Retina (tissue), 1 donor: ENCODE results near the gene SNX6.
"Not testable (repeated sequence)": the region's sequence is repeated elsewhere in the genome, so short reads cannot be mapped to it uniquely, and the experiment has no call there.

ENCODE experiments used
- DNase-seq: peaks from one replicate; pipeline ENCODE4 v3.0.0-alpha.2; 2016

SNX6 gene

DNA sequence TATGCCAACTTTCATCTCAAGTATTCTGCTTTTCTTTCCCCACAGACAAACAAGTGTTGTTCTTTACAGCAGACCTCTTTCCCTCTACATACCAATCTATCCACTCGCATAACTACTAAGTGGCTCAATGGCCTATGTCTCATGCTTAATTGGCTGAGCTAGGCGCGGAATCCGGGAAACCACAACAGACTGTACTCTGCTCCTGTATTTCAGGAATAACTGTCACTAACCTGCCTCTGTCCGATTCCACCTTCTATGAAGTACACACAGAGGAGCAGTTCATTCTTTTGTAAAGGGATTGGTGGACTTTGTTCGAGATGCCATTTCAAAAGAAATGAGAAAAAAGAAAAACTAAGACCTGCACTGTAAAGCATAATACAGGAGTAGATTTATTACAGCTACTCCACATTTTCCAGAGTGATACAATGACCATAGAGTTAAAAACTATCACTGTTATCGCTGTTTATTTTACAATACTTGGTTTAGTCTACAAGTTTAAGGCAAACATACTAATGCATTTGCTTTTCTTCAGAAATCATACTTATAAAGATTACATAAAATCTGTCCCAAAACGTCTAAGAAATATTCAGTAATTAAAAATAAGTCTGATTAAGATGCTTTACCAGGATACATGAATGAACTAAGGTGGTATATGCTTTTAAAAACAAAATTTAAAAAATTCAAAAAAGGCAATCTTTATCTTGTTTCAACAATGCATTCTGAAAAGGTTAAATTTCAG, 67.7 kb downstream of the SNX6 start:
- DNase-seq, result not testable (repeated sequence)

DNA sequence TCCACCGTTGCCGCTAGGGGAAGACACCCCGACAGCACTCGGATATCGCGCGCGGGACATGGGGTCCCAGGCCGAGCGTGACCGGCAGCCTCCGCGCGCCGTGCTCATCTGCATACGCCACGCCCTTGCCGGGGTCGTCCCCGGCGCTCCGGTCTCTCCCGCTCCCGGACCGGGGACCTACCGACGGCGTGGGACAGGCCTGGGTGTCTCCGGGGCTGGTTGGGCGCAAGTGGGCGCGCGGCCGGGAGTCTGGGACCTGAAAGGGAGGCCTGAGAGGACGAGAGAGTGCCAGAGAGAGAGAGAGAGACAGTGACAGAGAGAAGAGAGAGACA, 73.5 kb downstream of the SNX6 start:
- DNase-seq, result not testable (repeated sequence)

DNA sequence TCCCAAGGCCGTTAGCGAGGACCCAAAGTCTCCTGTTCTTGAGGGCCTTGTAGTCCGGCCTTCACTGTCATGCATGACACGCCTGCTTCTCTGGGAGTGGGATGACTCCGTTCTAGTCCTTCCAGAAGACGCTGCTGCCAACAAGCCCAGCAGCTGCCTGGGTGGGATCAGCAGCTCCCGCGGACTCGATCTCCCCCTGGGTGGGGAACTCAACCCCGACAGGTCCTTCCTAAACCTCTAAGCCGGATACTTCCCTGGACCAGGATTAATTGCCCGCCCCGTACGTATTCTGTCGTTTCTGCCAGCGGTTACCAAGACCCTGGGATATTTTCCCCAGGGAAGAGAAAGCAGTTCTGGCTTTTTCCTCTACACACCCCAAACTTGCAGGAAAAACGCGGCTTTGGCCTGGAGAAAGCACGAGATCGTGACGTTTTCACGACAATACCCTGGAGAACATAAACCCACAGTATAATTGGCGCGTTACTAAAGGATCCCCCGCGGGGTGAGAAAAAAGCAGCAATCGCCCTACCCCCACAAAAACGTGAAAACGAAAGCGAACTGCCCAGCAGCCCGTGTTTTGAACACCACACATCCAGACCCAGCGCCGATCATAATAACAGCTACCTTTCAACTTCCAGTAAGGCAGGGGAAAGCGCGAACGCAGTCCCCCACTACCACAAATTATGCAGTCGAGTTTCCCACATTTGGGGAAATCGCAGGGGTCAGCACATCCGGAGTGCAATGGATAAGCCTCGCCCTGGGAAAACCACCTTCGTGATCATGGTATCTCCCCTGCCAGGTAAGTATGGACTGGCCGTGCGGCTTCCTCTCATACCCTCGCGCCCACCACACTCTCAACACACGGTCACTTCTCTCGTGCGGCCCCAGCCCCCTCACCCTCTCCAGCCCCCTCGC, 74.1 kb downstream of the SNX6 start:
- not testable (repeated sequence) for DNase-seq

DNA sequence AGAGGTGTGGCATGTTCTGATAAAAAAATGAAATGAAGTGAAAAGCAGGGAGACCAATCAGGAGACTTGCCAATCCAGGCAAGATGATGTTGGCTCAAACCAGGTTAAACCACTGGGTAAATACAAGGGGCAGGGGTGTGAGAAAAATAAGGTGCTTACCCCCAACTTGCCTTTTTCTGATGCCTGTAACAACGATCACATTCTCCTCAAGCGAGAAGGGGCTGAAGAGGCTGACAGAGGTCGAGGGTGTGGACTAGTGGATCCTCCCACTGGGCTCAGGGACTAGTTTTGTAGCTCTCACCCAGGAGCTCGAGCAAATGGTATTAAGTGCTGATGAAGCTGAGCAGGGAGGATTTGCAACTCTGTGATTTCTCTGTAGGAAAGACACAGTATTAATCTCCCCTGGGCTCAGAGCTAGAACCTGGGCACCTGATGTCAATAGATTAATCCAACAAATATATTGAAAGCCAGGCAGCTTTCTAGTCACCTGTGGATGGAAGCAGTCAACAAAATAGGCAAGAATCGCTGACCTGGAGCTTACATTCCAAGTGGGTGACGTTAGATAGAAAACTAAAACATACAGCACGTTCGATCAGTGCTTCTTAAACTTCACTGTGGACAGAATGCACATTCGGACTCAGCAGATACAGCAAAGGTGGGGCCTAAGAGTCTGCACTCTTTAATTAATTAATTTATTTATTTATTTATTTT, 75.3 kb downstream of the SNX6 start:
- DNase-seq, result peak; percentile 15

DNA sequence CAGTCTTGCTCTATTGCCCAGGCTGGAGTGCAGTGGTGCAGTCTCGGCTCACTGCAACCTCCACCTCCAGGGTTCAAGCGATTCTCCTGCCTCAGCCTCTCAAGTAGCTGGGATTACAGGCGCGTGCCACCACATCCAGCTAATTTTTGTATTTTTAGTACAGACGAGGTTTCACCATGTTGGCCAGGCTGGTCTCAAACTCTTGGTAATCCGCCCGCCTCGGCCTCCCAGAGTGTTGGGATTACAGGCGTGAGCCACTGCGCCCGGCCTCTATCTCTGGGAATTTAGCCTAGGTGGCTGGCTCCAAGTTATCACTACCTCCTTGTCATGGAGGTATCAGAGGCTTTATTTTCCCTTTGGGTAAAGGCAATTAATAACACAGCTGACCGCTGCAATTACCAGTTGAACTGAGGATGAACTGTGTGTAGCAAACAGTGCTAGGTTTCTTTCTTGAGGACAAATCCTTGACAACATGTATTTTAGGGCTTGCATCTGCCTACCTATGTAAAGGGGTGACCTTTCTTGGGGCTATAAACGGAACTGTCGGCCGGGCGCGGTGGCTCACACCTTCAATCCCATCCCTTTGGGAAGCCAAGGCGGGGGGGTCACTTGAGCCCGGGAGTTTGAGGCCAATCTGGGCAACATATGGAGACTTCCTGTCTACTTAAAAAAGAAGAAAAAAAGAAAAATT, 80.5 kb downstream of the SNX6 start:
- not testable (repeated sequence) for DNase-seq

DNA sequence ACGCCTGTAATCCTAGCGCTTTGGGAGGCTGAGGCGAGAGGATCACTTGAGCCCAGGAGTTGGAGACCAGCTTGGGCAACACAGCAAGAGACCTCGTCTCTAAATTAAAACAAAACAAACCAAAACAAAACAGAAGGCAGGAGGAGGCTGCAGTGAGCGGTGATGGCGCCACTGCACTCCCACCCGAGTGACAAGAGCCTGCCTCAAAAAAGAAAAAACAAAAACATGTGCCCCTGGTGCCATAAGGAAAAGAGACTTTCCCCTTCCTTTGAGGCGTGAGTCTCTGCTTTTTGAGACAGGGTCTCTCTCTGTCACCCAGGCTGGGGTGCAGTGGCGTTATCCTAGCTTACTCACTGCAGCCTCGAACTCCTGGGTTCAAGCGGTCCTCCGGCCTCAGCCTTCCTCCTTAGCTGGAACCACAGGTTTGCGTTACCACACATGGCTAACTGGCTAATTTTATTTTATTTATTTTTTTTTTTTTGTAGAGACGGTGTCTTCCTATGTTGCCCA, 81.4 kb downstream of the SNX6 start:
- no peak for DNase-seq

DNA sequence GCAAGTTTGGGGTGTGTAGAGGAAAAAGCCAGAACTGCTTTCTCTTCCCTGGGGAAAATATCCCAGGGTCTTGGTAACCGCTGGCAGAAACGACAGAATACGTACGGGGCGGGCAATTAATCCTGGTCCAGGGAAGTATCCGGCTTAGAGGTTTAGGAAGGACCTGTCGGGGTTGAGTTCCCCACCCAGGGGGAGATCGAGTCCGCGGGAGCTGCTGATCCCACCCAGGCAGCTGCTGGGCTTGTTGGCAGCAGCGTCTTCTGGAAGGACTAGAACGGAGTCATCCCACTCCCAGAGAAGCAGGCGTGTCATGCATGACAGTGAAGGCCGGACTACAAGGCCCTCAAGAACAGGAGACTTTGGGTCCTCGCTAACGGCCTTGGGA, 82.8 kb downstream of the SNX6 start:
- not testable (repeated sequence) for DNase-seq

DNA sequence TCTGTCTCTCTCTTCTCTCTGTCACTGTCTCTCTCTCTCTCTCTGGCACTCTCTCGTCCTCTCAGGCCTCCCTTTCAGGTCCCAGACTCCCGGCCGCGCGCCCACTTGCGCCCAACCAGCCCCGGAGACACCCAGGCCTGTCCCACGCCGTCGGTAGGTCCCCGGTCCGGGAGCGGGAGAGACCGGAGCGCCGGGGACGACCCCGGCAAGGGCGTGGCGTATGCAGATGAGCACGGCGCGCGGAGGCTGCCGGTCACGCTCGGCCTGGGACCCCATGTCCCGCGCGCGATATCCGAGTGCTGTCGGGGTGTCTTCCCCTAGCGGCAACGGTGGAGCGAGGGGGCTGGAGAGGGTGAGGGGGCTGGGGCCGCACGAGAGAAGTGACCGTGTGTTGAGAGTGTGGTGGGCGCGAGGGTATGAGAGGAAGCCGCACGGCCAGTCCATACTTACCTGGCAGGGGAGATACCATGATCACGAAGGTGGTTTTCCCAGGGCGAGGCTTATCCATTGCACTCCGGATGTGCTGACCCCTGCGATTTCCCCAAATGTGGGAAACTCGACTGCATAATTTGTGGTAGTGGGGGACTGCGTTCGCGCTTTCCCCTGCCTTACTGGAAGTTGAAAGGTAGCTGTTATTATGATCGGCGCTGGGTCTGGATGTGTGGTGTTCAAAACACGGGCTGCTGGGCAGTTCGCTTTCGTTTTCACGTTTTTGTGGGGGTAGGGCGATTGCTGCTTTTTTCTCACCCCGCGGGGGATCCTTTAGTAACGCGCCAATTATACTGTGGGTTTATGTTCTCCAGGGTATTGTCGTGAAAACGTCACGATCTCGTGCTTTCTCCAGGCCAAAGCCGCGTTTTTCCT, 83.4 kb downstream of the SNX6 start:
- DNase-seq, result not testable (repeated sequence)

DNA sequence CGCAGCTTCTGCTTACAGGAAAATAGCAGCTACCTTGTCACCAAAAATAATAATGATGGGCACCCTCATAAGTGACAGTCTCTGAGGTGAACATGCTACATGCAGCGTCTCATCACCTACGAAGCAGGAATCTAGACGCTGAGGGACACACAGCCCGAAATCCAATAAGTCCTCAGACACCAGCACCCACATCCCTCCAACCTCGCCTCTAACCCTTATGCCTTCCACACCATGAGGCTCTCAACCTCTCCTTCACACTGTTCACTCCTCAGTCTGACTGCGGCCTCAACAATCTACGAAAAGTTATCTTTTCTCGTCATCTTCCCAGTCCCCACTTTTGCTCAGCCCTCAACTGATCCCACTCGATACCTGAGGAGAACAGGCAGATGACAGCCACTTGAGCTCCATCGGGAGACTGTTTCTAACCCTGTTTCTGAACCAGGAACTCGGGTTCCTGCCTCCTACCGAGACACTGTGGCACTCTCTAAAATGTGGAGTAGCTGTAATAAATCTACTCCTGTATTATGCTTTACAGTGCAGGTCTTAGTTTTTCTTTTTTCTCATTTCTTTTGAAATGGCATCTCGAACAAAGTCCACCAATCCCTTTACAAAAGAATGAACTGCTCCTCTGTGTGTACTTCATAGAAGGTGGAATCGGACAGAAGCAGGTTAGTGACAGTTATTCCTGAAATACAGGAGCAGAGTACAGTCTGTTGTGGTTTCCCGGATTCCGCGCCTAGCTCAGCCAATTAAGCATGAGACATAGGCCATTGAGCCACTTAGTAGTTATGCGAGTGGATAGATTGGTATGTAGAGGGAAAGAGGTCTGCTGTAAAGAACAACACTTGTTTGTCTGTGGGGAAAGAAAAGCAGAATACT, 89.5 kb downstream of the SNX6 start:
- not testable (repeated sequence) for DNase-seq

DNA sequence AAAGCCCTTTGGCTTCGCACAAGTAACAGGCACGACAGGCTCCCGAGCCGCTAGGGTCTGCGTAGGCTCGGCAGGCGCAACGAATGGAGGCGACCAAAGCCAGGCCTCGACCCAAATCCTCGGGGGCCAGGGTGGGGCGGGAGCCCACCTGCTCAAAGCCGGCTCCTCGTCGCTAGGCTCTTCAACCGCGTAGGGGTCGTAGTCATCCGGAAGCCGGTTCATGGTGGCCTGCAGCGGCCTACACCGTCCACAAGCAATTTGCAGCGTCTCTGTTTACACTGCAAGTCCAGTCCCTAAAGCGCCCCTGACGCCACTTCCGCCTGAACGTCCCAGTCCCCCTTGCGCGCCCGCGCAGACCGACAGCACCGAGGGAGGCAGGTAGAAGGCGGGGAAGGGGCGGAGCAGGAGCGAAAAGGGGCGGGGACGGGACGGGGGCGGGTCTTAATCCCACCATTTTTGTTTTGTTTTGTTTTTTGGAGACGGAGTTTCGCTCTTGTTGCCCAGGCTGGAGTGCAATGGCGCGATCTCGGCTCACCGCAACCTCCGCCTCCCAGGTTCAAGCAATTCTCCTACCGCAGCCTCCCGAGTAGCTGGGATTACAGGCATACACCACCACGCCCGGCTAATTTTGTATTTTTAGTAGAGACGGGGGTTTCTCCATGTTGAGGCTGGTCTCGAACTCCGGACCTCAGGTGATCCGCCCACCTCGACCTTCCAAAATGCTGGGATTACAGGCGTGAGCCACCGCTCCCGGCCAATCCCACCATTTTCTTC, 90.4 kb downstream of the SNX6 start, which contains the start of gene EAPP:
Gene EAPP, minus strand, starts transcription at position 295 of the 774 bp plus-strand sequence. Its CDS starts 73 bp downstream, at position 222.
- DNase-seq, result peak; percentile 94

DNA sequence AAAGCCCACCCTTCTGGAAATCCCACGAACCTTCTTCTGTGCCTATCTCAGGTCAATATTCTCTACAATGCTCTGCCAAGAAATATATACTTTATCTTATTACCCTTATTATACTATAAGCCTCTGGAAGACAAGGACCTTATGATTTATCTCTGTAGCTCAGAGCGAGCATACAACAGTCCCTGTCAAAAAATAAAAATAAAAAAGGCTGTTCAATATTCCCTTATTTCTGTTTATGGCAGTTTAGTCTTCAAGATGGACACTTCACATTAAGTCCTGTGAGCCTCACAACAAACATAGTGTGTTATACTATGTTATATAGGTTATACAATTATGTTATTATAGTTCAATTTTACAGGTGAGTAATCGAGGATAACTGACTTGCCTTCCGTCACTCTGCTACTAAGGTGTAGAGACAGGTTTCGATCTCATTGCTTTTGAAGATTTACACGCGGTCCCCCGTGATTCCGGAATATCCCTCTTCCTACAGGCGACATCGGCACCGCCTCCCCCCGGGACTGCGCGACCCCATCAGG, 91.0 kb downstream of the SNX6 start:
- DNase-seq, result no peak

DNA sequence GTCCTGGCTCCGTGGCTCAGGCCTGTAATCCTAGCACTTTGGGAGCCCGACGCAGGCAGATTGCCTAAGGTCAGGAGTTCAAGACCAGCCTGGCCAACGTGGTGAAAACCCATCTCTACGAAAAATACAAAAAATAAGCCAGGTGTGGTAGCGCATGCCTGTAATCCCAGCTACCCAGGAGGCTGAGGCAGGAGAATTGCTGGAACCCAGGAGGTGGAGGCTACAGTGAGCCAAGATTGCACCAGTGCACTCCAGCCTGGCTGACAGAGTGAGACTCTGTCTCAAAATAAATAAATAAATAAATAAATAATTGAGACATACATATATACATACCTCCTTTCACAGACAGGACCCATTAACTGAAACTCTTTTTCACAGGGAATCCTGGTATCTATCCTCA, 91.9 kb downstream of the SNX6 start:
- DNase-seq, result not testable (repeated sequence)

DNA sequence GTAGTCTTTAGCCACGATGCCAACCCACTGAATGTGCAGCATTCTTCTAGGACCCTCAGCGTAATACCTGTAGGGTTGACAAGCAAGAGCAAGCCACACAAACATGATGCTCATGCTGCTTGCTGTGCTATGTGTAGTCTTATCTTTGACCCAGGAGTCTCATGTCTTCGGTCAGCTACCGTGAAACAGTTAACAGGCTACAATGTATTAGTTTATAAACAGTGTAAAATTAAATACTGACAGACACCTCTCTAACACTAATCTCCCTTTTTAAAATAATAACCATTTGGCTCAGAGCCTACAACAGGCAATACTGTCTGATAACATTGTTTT, 92.3 kb downstream of the SNX6 start:
- DNase-seq, result no peak

DNA sequence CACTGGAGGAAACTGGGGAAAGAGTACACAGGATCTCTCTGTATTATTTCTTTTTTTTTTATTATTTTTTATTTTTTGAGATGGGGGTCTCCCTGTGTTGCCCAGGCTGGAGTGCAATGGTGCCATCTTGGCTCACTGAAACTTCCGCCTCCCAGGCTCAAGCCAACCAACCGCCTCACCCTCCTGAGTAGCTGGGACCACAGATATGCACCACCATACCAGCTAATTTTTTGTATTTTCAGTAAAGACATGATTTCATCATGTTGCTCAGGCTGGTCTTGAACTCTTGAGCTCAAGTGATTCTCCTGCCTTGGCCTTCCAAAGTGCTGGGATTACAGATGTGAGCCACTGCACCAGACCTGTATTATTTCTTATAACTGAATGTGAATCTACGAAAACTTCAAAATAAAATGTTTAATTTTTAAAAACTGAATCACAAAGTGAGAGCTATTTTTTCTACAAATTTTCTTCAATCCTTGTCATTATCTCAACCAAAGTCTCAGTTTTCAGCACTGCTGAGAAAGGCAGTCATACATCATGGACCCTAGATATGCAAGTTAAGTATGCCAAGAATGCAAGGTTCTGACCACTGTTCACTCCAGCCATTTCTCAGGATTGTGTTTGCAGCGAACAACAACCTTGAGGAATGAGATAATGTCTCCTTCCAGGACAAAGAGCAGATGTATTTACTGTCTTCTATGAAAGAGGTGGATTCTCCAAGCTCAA, 92.8 kb downstream of the SNX6 start:
- DNase-seq, result no peak

DNA sequence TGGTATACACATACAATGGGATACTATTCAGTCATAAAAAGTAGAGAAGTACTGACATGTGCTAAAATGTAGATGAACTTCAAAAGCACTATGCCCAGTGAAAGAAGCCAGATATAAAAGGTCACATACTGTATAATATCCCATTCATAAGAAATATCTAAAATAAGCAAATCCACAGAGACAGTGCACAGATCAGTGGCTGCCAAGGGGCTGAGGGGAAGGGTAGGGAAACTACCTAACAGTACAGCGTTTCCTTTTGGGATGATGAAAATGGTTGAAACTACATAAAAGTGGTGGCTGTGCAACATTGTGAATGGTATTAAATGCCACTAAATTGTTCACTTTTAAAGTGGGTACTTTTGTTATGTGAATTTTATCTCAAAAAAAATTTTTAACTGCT, 102.4 kb downstream of the SNX6 start:
- no peak for DNase-seq

DNA sequence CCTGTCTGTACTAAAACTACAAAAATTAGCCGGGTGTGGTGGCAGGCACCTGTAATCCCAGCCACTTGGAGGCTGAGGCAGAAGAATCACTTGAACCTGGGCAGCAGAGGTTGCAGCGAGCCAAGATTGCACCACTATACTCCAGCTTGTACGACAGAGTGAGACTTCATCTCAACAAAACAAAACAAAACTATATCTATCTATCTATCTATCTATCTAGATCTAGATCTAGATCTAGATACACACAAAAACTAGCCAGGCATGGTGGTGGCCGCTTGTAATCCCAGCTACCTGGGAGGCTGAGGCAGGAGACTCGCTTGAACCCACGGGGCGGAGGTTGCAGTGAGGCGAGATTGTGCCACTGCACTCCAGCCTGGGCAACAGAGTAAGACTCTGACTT, 105.7 kb downstream of the SNX6 start:
- DNase-seq, result not testable (repeated sequence)

DNA sequence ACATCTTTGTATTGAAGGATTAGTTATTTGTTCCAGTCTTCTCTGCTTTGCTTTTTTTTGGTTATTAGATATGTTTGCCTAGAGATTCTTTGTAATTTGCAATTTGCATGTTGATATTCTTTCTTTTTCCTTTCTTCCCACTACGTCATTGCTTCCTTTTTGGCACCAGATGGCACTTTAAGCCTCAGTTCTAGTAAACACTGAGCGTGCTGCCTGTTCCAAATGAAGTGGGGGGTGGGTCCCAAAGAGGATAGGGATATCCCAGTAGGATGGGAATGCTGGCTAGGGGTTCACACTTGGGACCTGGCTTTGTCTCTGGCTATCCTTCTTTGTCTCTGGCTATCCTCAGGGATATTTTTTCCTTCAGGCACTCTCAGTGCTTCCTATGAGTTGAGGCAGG, 107.5 kb downstream of the SNX6 start:
- no peak for DNase-seq

DNA sequence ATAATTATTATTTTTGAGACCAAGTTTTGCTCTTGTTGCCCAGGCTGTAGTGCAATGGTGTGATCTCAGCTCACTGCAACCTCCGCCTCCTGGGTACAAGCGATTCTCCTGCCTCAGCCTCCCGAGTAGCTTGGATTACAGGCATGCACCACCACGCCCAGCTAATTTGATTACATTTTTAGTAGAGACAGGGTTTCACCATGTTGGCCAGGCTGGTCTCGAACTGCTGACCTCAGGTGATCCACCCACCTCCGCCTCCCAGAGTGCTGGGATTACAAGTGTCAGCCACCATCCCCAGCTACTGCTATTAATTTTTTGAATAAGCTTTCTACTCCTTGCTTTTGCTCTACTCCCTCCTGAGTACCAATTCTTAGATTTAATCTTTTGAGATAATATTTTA, 108.9 kb downstream of the SNX6 start:
- DNase-seq, result not testable (repeated sequence)
